HTR-8/SVneo (cell line): Measurements from ENCODE around the gene CMTM3.
"Not testable (repeated sequence)": the region's sequence is repeated elsewhere in the genome, so short reads cannot be mapped to it uniquely, and the experiment has no call there.

ENCODE experiments used
- DNase-seq: peaks from one replicate; pipeline ENCODE4 v3.0.0; 2011; ENCODE audit warnings: low spot score, mixed read lengths; ENCODE audit not compliant: insufficient read length
- FAIRE-seq: peaks from 2 replicates; lab custom pipeline; 2011; peaks lifted over from hg19 to GRCh38; lab: Jason Lieb, UNC

Gene CMTM3, protein sequence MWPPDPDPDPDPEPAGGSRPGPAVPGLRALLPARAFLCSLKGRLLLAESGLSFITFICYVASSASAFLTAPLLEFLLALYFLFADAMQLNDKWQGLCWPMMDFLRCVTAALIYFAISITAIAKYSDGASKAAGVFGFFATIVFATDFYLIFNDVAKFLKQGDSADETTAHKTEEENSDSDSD

DNA sequence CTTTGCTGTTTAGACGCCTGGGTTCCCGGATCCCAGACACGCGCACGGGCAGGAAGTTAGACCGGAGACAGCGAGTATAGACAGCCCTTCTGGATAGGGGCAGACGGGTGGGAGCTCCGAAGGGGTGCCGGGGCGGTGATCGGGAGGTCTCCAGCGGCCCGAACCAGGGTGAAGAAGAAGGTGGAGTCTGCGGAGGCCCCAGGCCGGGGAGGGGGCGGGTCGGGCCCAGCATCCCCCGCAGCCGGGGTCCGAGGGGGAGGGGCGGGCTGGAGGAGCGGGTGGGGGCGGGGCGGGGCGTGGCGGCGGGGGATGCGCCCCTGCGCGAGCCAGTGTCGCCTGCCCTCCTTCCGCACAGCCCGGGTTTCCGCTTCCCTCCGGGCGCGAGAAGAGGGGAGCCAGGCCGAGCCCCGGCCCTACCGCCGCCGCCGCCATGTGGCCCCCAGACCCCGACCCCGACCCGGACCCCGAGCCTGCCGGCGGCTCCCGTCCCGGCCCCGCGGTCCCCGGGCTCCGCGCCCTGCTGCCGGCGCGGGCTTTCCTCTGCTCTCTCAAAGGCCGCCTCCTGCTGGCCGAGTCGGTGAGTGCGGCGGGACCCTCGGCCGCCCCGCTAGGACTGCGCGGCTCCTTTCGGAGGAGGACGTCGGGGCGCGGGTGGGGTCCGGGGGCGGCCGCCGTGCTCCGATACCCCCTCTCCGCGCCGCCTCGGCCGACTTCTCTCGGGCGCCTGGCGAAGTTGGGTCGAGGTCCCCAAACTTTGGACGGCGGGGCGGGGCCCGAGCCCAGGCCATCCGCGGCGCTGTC is at the start of gene CMTM3:
Gene CMTM3, plus strand, starts transcription at position 329 of the 801 bp plus-strand sequence. Its CDS starts 102 bp downstream, at position 431.
- FAIRE-seq = peak; percentile 13
- peak; percentile 75 for DNase-seq

DNA sequence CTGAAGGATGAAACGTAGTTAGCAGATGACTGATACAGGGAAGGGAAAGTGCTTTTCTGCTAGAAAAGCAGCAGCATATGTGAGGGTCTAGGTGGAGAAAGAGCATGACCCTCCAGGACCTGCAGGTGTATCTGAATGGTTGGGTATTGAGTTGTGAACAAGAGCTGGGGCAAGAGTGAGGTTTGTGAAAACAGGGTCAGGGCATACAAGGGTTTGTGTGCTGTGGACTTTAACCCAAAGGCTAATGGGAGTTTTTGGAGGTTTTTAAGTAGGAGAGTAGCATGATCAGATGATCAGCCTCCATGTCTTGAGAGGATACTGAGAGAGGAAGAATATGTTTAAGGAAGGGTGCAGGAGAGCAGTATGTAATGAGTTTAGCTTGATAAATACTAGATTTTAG is 44.4 kb upstream of the CMTM3 start:
- FAIRE-seq = no peak
- DNase-seq = no peak

DNA sequence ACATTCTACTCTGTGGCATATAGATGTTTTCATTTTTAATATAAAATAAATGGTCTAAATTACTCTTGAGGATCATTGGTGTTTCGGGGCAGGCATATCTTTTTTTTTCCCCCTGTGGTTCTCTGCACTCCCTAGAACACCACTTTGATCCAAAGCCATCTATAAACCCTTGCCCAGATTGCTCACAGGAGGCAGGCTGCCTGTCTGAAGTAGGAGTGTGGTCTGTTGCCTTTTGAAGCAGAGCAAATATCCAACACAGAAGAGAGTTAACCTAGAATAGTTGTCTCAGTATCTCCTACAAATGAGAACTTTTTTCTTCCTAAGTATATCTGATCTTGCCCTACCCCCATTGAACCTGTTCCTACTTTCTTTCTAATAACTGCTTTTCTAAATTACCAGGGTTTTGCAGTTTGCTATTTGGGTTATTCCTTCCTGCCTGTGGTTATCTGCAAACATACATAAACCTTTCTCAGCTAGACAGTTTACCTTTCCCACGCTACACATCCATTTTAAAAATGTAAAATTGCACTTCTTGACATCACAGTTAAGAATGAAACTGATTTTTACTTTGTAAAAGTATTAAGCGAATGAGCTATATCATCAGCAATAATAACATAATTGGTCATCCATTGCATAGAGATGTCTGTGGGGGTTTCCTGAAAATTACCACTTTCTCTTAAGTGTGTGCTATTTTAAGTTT is 43.0 kb upstream of the CMTM3 start:
- DNase-seq (no peak), FAIRE-seq (no peak)

DNA sequence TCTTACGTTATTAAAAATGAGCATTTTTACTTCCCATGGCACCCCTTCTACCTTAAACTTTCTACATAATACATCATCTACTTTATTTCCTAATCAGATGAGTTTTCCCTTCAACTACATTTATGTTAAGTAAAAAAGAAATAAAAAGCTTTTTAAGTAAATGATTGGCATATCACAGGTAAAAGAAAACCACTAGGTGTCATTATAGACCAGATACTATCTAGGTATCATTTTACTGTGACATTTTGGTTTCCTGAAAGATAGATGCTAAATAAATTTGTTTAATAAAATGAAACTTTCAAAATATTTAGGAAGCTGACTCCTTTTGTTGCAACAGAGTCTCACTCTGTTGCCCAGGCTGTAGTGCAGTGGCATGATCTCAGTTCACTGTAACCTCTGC is 42.1 kb upstream of the CMTM3 start:
- FAIRE-seq (no peak), DNase-seq (no peak)

DNA sequence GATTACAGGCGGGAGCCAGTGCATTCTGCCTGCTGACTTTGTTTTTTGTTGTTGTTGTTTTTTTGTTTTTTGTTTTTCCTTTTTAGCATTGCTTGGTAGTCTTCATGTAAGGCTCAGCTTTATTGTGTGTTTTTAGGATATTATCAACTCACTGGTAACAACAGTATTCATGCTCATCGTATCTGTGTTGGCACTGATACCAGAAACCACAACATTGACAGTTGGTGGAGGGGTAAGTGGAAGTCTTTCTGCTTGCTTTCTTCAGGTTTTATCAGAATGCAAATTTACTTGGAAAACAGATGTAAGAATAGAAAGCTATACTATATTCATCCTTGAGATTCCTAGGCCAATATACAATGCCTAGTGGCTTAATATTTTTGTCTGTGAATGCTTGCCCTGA is 41.5 kb upstream of the CMTM3 start:
- FAIRE-seq (no peak), DNase-seq (no peak)

DNA sequence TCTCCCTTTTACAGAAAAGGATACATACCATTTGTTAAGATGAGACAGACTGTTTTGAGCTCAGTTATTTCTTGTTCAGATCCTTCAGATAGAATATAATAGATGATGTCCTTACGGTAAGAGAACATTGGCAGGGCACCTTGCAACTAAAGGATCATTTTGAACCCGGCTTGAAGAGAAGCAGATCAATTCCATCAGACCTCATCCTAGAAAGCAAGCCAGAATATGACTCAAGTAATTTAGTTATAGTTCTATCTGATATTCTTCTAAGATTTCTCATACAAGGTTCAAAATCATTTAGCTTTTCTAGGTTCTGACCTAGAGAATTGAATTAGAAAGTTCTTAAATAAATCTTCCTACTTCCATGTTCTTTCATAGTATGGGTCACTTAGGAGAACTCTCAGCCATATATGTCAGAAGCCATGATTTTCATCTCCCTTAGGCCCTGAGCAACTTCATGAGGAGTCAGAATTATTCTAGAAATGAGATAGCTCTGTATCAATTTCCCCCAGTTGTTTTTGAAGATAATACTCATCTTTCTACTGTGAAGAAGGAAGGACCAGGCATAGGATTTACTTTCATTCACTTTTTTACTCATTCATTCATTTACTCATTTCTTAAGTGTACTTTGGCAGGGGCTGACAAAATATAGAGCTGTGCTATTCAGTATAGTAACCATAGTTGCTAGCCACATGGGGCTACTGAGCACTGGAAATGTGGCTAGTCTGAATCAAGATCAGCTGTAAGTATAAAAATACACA is 40.8 kb upstream of the CMTM3 start:
- FAIRE-seq (no peak), DNase-seq (no peak)

DNA sequence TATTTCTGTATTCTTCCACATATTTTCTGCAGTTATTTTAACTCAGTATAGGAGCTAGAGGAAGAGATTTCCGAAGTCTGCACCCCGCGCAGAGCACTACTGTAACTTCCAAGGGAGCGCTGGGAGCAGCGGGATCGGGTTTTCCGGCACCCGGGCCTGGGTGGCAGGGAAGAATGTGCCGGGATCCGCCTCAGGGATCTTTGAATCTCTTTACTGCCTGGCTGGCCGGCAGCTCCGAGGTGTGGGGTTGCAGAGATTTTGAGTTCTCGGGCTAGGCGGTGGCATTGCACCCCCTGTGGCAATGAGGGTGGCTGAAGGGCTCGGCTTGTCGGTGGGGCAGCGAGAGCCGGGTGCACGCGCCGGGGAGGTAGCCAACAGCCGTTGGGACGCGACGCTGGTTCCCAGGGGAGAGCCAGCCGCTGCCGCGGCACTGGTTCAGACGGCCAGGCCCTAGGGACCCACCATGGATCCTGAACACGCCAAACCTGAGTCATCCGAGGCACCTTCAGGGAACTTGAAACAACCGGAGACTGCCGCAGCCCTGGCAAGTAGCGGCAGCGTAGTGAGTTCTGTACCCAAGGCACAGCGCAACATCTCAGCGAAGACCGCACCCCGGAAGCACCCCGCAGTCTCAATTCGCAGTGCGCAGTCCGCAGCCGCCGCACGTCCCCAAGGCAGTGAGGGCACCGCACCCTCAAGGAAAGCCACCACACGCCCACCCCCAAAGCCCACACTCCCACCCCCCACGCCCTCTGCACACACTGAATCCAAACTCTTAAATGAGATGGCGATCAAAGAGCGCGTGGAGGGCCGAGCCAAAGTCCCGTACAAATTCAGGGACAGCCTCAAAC is 38.2 kb upstream of the CMTM3 start, which contains the start of gene CMTM1:
Gene CMTM1, plus strand, starts transcription at position 389 of the 851 bp plus-strand sequence. Its CDS starts 75 bp downstream, at position 464.
- DNase-seq (no peak), FAIRE-seq (no peak)

DNA sequence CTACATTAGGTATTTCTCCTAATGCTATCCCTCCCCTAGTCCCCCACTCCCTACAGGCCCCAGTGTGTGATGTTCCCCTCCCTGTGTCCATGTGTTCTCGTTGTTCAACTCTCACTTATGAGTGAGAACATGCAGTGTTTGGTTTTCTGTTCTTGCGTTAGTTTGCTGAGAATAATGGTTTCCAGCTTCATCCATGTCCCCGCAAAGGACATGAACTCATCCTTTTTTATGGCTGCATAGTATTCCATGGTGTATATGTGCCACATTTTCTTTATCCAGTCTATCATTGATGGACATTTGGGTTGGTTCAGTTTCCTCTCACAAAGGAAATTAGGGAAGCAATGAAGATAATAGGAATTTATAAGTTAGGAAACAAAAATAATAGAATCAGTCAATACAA is 37.2 kb upstream of the CMTM3 start:
- DNase-seq, FAIRE-seq: not testable (repeated sequence)

DNA sequence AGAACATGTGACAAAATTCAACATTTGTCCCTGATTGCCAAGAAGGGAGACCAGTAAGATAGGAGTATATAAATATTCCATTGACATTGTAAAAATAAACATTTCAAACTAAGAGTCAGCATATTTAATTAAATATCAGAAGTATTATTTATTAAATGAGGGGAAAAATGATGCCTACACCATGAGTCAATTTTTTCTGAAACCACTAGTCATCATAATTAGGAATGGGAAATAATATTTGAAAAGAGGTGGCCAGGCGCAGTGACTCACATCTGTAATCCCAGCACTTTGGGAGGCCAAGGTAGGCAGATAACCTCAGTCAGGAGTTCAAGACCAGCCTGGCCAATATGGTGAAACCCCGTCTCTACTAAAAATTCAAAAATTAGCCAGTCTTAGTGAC is 36.1 kb upstream of the CMTM3 start:
- no peak for DNase-seq
- no peak for FAIRE-seq

DNA sequence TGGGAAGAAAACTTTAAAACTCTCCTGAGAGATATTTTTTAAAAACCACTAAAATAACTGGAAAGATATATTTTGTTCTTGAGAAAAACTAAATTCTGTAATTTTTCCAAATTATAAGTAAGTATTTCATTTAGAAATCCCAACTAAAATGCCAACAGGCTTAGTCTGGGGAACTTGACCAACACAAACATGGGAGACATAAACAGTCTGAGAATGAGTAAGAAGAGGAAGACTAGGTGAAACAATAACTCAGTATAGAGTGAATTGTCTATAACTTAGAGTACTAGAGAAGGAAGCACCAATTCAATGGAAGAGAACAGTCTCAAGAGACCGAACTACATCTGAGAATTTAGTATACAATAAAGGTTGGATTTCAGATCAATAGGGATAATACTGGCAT is 35.4 kb upstream of the CMTM3 start:
- DNase-seq (no peak), FAIRE-seq (no peak)

DNA sequence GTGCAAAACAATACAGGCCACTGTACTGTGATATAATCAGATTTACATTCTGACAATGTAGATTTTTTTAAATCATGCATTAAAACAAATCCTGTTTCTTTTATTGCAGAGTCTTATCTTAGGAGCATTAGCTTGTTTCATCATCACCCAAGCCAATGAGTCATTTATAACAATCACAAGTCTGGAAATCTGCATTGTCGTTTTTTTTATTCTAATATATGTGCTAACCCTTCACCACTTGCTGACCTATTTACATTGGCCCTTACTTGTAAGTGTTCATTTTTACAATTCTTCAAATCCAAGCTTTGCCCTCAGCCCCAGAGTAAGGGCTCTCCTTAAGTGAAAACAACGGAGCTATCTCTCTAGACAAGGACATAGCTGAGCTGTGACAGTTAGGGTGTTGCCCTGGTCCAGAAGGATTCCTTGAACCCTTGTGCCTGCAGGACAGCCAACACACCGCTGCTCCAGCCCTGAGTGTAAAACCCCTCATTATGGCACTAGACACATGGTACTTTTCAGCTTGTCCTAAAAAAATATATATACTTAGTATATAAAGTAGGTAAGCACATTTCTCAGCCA is 34.6 kb upstream of the CMTM3 start:
- DNase-seq = no peak
- FAIRE-seq = peak; percentile 42

DNA sequence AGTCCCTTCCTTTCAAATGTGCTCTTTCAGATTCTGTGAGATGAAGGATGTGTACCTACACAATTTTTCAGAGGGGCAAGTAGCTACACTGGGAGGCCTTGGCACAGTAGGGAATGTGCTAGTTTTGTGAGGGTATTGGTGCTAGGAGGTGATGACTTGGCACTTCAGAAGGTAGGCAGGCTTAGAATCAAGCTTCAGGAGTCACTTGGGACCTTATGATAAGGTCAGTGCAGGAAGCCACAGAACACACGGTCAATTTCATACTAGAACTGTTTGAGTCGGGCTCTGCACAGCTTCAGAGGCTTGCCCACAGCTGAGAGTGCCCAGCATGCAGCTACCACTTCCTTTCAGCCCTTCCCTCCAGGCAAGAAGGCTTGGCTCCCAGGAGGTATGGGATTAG is 32.1 kb upstream of the CMTM3 start:
- FAIRE-seq (no peak), DNase-seq (no peak)

DNA sequence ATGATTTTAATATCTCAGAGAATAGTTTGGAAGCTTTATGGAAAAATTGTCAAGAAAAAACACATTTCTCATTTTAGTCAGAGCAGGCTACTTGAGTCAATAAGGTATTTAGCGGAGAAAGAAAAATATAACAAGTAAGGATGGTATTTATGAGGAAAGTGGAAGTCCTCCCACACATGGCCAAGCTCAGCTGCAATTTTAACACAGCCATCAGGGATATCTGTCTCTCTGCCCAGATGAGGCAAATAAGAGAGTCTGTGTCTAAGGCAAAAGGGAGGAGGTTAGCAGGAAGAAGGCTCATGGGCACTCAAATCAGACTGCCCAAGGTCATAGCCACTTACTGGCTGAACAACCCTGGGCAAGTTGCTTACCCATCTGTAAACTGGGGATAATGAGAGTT is 30.4 kb upstream of the CMTM3 start:
- FAIRE-seq (no peak), DNase-seq (no peak)

DNA sequence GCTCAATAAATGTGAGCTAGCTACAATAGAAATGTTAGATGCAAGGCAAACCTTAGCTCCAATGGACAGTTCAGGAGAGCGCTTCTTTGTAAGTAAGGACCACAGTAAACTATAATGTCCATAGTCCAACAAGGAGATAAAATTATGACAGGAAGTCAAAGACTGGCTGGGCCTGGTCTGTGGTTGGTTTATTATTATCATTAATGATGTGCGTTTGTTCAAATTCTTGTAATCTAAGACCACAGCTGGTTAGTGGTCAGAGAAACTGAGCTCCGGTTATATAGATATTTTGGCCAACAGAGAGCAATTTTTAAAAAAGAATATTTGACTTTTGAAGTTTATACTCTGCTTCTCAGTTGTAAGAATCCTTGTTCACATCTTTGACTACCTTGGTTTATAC is 30.0 kb upstream of the CMTM3 start:
- no peak for FAIRE-seq

DNA sequence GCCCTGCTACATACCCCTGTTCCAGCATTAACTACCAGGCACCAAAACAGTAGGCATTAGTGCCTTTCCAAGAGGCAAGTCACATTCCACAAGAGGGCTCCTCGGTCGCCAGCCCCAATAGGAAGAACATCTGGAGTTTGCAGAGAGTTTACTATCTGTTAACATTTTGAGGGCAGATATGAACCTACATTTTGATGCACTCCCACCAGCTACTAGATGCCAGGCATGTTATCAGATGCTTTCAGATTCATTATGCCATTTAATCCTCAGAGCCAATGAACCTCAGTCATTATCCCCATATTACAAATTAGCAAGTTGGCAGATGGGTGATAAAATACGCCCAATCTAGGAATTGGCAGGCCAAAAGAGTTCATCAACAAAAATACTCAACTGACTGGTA is 29.4 kb upstream of the CMTM3 start:
- no peak for DNase-seq
- no peak for FAIRE-seq

More for the DNA sequence above, 30.0 kb upstream of the CMTM3 start:
- no peak for DNase-seq

DNA sequence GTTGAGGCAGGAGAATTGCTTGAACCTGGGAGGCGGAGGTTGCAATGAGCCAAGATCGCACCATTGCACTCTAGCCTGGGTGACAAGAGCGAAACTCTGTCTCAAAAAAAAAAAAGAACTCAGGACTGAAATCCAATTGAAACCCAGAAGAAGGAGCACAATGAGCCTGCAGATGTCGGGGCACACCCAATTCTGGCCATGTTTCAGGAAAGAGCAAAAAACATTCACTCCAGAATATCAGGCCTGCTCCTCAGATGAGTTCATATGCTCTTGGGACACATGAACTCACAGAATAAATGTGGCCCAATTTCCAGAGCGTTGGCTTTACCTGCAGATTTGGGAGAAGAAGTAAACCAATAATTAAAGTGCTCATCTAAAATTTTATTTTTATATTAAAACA is 28.2 kb upstream of the CMTM3 start:
- FAIRE-seq (no peak), DNase-seq (no peak)

DNA sequence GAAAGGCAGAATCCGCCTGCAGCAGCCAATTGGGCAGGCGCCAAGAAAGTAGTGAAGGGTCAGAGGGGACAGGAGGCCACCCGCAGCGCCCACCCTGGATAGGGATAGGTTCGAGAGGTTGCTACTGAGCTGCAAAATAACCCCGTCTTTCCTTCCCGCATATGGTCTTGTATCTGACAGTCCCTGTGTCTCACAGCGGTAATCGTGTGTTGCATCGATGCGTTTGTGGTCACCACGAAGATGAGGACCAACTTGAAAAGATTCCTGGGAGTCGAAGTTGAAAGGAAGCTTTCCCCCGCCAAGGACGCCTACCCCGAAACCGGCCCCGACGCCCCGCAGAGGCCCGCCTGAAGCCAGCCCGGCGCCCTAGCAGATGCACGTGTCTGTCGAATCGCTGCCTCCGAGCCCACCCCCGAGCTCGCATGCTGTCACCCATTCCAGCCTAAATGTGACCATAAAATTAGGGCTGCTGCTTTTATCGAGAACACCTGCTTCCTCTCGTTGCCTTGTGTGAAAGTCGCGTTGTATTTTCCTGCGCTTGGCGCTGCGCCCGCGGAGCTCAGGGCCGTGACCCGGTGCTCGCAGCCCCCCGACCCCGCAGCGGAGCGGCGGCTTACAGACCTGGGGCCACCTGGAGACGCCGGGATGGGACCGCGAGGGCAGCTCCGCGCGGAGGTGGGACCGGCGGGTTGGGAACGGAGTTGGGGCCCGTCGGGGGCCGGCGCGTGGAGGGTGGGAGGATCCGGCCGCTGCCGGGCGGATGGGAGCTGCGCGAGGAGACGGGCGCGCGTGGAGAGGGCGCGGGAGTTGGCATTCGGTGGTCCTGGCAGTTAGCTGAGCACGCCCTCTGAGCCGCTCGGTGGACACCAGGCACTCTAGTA is 25.6 kb upstream of the CMTM3 start, which contains the start of gene CMTM2:
Gene CMTM2, plus strand, starts transcription at position 813 of the 881 bp plus-strand sequence. CDS start 145 bp downstream, outside the sequence.
- DNase-seq (no peak), FAIRE-seq (no peak)

DNA sequence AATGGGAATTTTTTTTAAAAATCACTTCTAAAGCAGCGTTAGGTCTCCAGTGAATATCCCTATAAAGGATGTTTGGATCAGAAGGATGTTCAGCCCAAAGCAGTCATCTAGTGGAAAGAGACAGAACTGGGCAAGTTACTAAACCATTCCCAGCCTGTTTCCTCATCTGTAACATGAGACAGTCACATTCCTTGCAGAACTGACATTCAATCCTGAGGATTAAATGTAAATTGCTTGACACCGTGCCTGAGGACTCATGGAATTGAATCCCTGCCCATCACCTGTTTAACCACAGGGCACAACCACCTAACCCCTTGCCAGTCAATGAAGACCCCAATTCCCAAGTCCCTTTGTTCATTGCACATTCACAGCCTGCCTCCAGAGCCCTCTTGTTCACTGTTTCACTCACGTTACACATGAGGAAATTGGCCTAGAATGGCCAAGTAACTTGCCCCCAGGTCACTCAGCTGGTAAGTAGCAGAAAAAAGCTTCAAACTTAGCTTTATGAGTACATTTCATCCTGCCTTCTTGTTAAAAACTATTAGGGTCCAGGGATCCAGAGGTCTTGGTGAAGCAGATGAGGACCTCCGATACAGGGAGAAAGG is 23.8 kb upstream of the CMTM3 start:
- FAIRE-seq (peak; percentile 96), DNase-seq (peak; percentile 86)
